ENCODE data around the gene TAC4. TPM values are rescaled to one million over a fixed set of nuclear protein-coding genes. Genes with fewer than 3 reads are reported as not detected.
A peak's percentile ranks its signal among the peaks of the same experiment; 100 is the strongest.

Gene TAC4
- total and polyA plus RNA-seq, 2 experiments from 2014 or later: not detected

DNA sequence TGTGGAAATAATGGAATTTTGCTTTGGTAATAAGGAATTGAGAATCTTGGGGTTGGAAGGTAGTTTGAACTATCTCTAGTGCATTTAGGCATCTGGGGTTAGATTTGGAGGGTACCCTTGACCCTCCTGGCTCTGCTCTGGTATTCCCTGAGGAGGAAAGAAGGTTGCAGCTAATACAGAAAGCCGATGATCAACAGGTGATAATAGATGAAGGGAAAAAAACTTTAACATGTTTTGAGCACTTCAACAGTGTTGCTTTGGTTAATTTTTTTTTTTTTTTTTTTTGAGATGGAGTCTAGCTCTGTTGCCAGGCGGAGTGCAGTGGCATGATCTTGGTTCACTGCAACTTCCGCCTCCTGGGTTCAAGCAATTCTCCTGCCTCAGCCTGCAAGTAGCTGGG lies 54.6 kb downstream of the TAC4 start:
- H3K9me2 ChIP-seq (replicated peaks; ENCODE audit: insufficient read depth): no peaks in the 10 kb centered on the region
- no peak for DNase-seq (ENCODE audit: low spot score)
- no peak overlapping the region for H3K27ac ChIP-seq
- H3K4me3 ChIP-seq: no peak overlapping the region
- H2AFZ ChIP-seq: no peak overlapping the region
- peaks cover 61% of the 10 kb centered on the region for H4K20me1 ChIP-seq (ENCODE audit: insufficient read depth, poor library complexity, severe bottlenecking)
- peaks cover 5% of the 10 kb centered on the region for H3K4me1 ChIP-seq (ENCODE audit: insufficient read depth)
- H3K79me2 ChIP-seq: peaks cover 84% of the 10 kb centered on the region
- no peak overlapping the region for H3K4me2 ChIP-seq
- no peaks in the 10 kb centered on the region for H3K9me3 ChIP-seq (ENCODE audit: low read depth)
- no peaks in the 10 kb centered on the region for H3K36me3 ChIP-seq (replicated peaks; ENCODE audit: insufficient read depth, low read depth)
- WGBS (ENCODE audit: low lambda C conversion rate, missing lambda C conversion rate): 100% methylated on average over 3 of the region's 3 CpGs
- TF ChIP-seq, protein P1, sequence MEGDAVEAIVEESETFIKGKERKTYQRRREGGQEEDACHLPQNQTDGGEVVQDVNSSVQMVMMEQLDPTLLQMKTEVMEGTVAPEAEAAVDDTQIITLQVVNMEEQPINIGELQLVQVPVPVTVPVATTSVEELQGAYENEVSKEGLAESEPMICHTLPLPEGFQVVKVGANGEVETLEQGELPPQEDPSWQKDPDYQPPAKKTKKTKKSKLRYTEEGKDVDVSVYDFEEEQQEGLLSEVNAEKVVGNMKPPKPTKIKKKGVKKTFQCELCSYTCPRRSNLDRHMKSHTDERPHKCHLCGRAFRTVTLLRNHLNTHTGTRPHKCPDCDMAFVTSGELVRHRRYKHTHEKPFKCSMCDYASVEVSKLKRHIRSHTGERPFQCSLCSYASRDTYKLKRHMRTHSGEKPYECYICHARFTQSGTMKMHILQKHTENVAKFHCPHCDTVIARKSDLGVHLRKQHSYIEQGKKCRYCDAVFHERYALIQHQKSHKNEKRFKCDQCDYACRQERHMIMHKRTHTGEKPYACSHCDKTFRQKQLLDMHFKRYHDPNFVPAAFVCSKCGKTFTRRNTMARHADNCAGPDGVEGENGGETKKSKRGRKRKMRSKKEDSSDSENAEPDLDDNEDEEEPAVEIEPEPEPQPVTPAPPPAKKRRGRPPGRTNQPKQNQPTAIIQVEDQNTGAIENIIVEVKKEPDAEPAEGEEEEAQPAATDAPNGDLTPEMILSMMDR (IDR thresholded peaks at IDR 0.05; ENCODE audit: poor library complexity): no peak
- TF ChIP-seq EZH2phosphoT487 (IDR thresholded peaks at IDR 0.05; ENCODE audit: low read depth, severe bottlenecking, unreplicated experiment): no peak
- TF ChIP-seq EZH2 (IDR thresholded peaks at IDR 0.05; ENCODE audit: borderline replicate concordance): no peak
- H3K27me3 ChIP-seq: no peaks in the 10 kb centered on the region

GRCh38 chr17:49789243-49789578 lies 58.7 kb downstream of the TAC4 start:
- H3K4me2 ChIP-seq: peak overlapping the region; percentile 80
- H2AFZ ChIP-seq: no peak overlapping the region
- no peaks in the 10 kb centered on the region for H3K9me2 ChIP-seq (replicated peaks; ENCODE audit: insufficient read depth)
- TF ChIP-seq, protein P1 (IDR thresholded peaks at IDR 0.05; ENCODE audit: poor library complexity): no peak
- TF ChIP-seq EZH2 (IDR thresholded peaks at IDR 0.05; ENCODE audit: borderline replicate concordance) (no peak), EZH2phosphoT487 (IDR thresholded peaks at IDR 0.05; ENCODE audit: low read depth, severe bottlenecking, unreplicated experiment) (no peak)
- WGBS (ENCODE audit: low lambda C conversion rate, missing lambda C conversion rate): 9% methylated on average over 17 of the region's 17 CpGs
- DNase-seq (ENCODE audit: low spot score): no peak
- H4K20me1 ChIP-seq (ENCODE audit: insufficient read depth, poor library complexity, severe bottlenecking): peaks cover 44% of the 10 kb centered on the region
- H3K27me3 ChIP-seq: no peaks in the 10 kb centered on the region
- H3K36me3 ChIP-seq (replicated peaks; ENCODE audit: insufficient read depth, low read depth): no peaks in the 10 kb centered on the region
- H3K79me2 ChIP-seq: peaks cover 51% of the 10 kb centered on the region
- H3K27ac ChIP-seq: no peak overlapping the region
- peaks cover 14% of the 10 kb centered on the region for H3K4me1 ChIP-seq (ENCODE audit: insufficient read depth)
- no peaks in the 10 kb centered on the region for H3K9me3 ChIP-seq (ENCODE audit: low read depth)
- peak overlapping the region; percentile 1 for H3K4me3 ChIP-seq

DNA sequence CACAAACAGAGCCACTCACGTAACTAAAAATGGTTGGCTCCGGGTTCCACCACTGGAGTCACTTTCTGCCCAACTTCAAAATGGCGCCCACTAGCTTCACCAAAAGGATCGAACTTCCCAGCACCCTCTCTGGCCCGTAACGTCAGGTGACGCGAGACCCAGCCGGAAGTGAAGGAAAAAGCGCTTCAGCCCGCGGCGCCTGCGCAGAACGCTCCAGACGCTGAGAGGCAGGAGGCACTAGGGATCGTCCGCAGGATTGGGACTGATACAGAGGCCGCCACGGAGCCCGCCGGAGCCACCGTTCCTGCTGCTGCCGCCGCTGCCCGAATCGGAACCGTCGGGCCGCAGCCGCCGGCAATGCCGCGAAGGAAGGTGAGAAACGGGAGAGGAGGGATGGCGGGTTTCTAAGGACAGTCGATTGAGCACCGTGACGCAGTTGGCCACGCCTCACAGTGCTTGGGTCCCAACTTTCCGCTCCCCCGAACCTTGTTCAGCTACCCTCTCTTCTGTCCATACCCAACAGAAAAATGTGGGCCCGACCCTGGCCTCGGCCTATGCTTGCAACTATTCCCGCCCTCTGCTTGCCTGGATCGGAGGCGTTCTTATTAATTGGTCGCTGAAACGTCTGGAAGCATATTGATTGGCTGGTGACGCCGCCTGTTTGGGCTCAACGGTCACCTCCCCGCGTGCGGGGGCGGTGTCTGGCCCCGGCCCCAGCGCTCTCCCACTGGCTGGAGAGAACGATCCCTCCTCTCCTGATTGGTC lies 59.2 kb downstream of the TAC4 start, which contains the start of gene KAT7:
Gene KAT7, plus strand, starts transcription at position 204 of the 765 bp plus-strand sequence. Its CDS starts 154 bp downstream, at position 358.
- Histone ChIP-seq H3K4me3 (peak within 1 kb of the TSS; percentile 45), H4K20me1 (ENCODE audit: insufficient read depth, poor library complexity, severe bottlenecking) (peaks cover 38% of the 10 kb centered on the region), H3K36me3 (replicated peaks; ENCODE audit: insufficient read depth, low read depth) (no peaks in the 10 kb centered on the region), H2AFZ (peak within 1 kb of the TSS; percentile 67), H3K27ac (peak within 1 kb of the TSS; percentile 95), H3K27me3 (no peaks in the 10 kb centered on the region), H3K9me2 (replicated peaks; ENCODE audit: insufficient read depth) (no peaks in the 10 kb centered on the region), H3K4me2 (peak within 1 kb of the TSS; percentile 80), H3K79me2 (peaks cover 46% of the 10 kb centered on the region), H3K4me1 (ENCODE audit: insufficient read depth) (peaks cover 14% of the 10 kb centered on the region), H3K9me3 (ENCODE audit: low read depth) (no peaks in the 10 kb centered on the region)
- TF ChIP-seq, protein P1 (IDR thresholded peaks at IDR 0.05; ENCODE audit: poor library complexity): no peak
- TF ChIP-seq EZH2phosphoT487 (IDR thresholded peaks at IDR 0.05; ENCODE audit: low read depth, severe bottlenecking, unreplicated experiment) (no peak), EZH2 (IDR thresholded peaks at IDR 0.05; ENCODE audit: borderline replicate concordance) (no peak)
- peak; percentile 99 for DNase-seq (ENCODE audit: low spot score)
- WGBS (ENCODE audit: low lambda C conversion rate, missing lambda C conversion rate): under 1% methylated on average over 59 of the region's 59 CpGs

Other genes with a start within 250 kb of the TAC4 start
- gene SPOP, start 170.0 kb downstream of the TAC4 start, total RNA-seq: 46.5 and 51.2 TPM in 2 replicates
- gene SPOP, start 170.0 kb downstream of the TAC4 start, polyA plus RNA-seq: 65.7 and 77.3 TPM in 2 replicates
- gene SLC35B1, start 140.1 kb downstream of the TAC4 start, total RNA-seq: 99.8 and 141 TPM in 2 replicates
- gene SLC35B1, start 140.1 kb downstream of the TAC4 start, polyA plus RNA-seq: 98.1 and 113 TPM in 2 replicates
- gene FAM117A, start 83.9 kb downstream of the TAC4 start, total RNA-seq: 14.9 and 18.7 TPM in 2 replicates
- gene FAM117A, start 83.9 kb downstream of the TAC4 start, polyA plus RNA-seq: 27.9 and 29.1 TPM in 2 replicates
- 23.2 and 30.1 TPM in 2 replicates for gene KAT7, start 59.4 kb downstream of the TAC4 start, total RNA-seq
- gene KAT7, start 59.4 kb downstream of the TAC4 start, polyA plus RNA-seq: 20.8 and 21.4 TPM in 2 replicates
- 0.17 and 0.32 TPM in 2 replicates for gene DLX4, start 121.1 kb upstream of the TAC4 start, total RNA-seq
- 1.4 and 3.7 TPM in 2 replicates for gene DLX4, start 121.1 kb upstream of the TAC4 start, polyA plus RNA-seq
- gene DLX3, start 147.2 kb upstream of the TAC4 start, total RNA-seq: 0.37 and 0.88 TPM in 2 replicates
- 0.55 and 1.1 TPM in 2 replicates for gene DLX3, start 147.2 kb upstream of the TAC4 start, polyA plus RNA-seq
- 26.3 and 28.5 TPM in 2 replicates for gene ITGA3, start 208.0 kb upstream of the TAC4 start, total RNA-seq
- 32.8 and 43.4 TPM in 2 replicates for gene ITGA3, start 208.0 kb upstream of the TAC4 start, polyA plus RNA-seq
- gene PDK2, start 247.3 kb upstream of the TAC4 start, total RNA-seq: 35.5 and 42.7 TPM in 2 replicates
- gene PDK2, start 247.3 kb upstream of the TAC4 start, polyA plus RNA-seq: 55.8 and 56.9 TPM in 2 replicates

Data from hepatocyte (in vitro differentiated cells).